ENCODE data around the gene KLHL41.

- no peak for TF ChIP-seq CTCF (IDR thresholded peaks at IDR 0.05)
- no peak for TF ChIP-seq POLR2A (IDR thresholded peaks at IDR 0.05)
Measured at GRCh38 chr2:169562519-169562918, 53.0 kb downstream of the KLHL41 start.
